ENCODE data around the gene TXNDC12. TPM values are rescaled to one million over a fixed set of nuclear protein-coding genes. Genes with fewer than 3 reads are reported as not detected.

Gene TXNDC12
- total RNA-seq, 1 experiment from 2014 or later: 80.9 TPM

GRCh38 chr1:52028328-52028727 lies 26.7 kb downstream of the TXNDC12 start (continued):
- no peak for TF ChIP-seq GABPB1 (CRISPR knock-in tag; IDR thresholded peaks at IDR 0.05)

- TF ChIP-seq MLX (CRISPR knock-in tag; IDR thresholded peaks at IDR 0.05) (no peak), CBFB (CRISPR knock-in tag; IDR thresholded peaks at IDR 0.05; ENCODE audit: low read depth) (no peak), ELF4 (CRISPR knock-in tag; IDR thresholded peaks at IDR 0.05; ENCODE audit: low read depth) (no peak), JAZF1 (CRISPR knock-in tag; IDR thresholded peaks at IDR 0.05) (no peak), PRDM15 (CRISPR knock-in tag; IDR thresholded peaks at IDR 0.05) (no peak), ATF1 (CRISPR knock-in tag; IDR thresholded peaks at IDR 0.05) (no peak), NR2C2 (CRISPR knock-in tag; IDR thresholded peaks at IDR 0.05) (no peak), MAX (CRISPR knock-in tag; IDR thresholded peaks at IDR 0.05) (no peak)
- Mint-ChIP-seq H3K36me3 (peaks cover 34% of the 10 kb centered on the region), H3K27me3 (ENCODE audit: low read depth) (no peaks in the 10 kb centered on the region), H3K4me3 (no peak overlapping the region), H3K9me3 (no peaks in the 10 kb centered on the region), H3K4me1 (peaks cover under 1% of the 10 kb centered on the region), H3K27ac (no peak overlapping the region)
- POLR2A ChIA-PET: no interaction called here
- DNase-seq (ENCODE audit: low spot score) (no peak), ATAC-seq (no peak)
- CTCF ChIA-PET: no interaction called here
Observed at GRCh38 chr1:52026278-52026677, 28.7 kb downstream of the TXNDC12 start.

- Mint-ChIP-seq H3K27me3 (ENCODE audit: low read depth) (no peaks in the 10 kb centered on the region), H3K4me3 (no peak overlapping the region), H3K27ac (no peak overlapping the region), H3K9me3 (no peaks in the 10 kb centered on the region), H3K36me3 (peaks cover 51% of the 10 kb centered on the region), H3K4me1 (no peaks in the 10 kb centered on the region)
- ATAC-seq (no peak), DNase-seq (ENCODE audit: low spot score) (no peak)
- POLR2A ChIA-PET: interaction anchor here (0.7 kb wide), 1 partner anchor 33 kb away, joined by 3 read pairs; no protein-coding TSS in a partner anchor
- CTCF ChIA-PET: no interaction called here
- TF ChIP-seq ZBTB21 (CRISPR knock-in tag; IDR thresholded peaks at IDR 0.05; ENCODE audit: borderline replicate concordance): no peak
- no peak for TF ChIP-seq CDX4 (CRISPR knock-in tag; IDR thresholded peaks at IDR 0.05; ENCODE audit: borderline replicate concordance)
- TF ChIP-seq FOXK1 (CRISPR knock-in tag; IDR thresholded peaks at IDR 0.05): no peak
- TF ChIP-seq TEAD4 (CRISPR knock-in tag; IDR thresholded peaks at IDR 0.05): no peak
- TF ChIP-seq ZSCAN18 (CRISPR knock-in tag; IDR thresholded peaks at IDR 0.05): no peak
- TF ChIP-seq ZNF425 (CRISPR knock-in tag; conservative IDR thresholded peaks at IDR 0.05): no peak
- TF ChIP-seq TEAD1 (CRISPR knock-in tag; IDR thresholded peaks at IDR 0.05): no peak
- TF ChIP-seq NFE2L1 (CRISPR knock-in tag; IDR thresholded peaks at IDR 0.05): no peak
Observed at GRCh38 chr1:52022133-52022532, 32.9 kb downstream of the TXNDC12 start.

Measured in WTC11 (cell line).